Body of pancreas (tissue), 4 donors: ENCODE data around the gene ANKUB1.

Experiments used
- CTCF ChIP-seq, 7 experiments: fragments of 450-650 bp in 4 of 7; fragments of 200-600 bp in 3 of 7; sonication (generic) in 3 of 7; IDR thresholded peaks; one replicate each; pipeline ENCODE4 v1.5.1; 2016 to 2019; ENCODE audit warnings: antibody characterized with exemption in 7 of 7
- POLR2A ChIP-seq, 3 donors: fragments of 450-650 bp; IDR thresholded peaks; one replicate each; pipeline ENCODE4 v1.6.1; 2016; ENCODE audit warnings: antibody characterized with exemption in 3 of 3, mild to moderate bottlenecking in 2 of 3

- TF ChIP-seq CTCF (IDR thresholded peaks at IDR 0.05) = no peak
- no peak for TF ChIP-seq POLR2A (IDR thresholded peaks at IDR 0.05)
Measured at GRCh38 chr3:149815728-149816127, 23.4 kb upstream of the ANKUB1 start.
